Measurements from ENCODE around the gene NAP1L4.

NAP1L4 gene

GRCh38 chr11:3000032-3000961, 8.2 kb upstream of the NAP1L4 start:
- Histone ChIP-seq H3K27me3 (ENCODE audit: control insufficient read depth, insufficient read depth, low read length) (no peaks in the 10 kb centered on the region), H3K4me3 (ENCODE audit: low read depth, low read length) (no peak overlapping the region), H3K9ac (ENCODE audit: low read depth, low read length) (no peak overlapping the region), H3K4me1 (ENCODE audit: control insufficient read depth, insufficient read depth, low read length) (no peaks in the 10 kb centered on the region), H3K9me3 (ENCODE audit: control insufficient read depth, insufficient read depth, low read length) (no peaks in the 10 kb centered on the region), H3K27ac (ENCODE audit: low read depth, low read length) (no peak overlapping the region), H3K36me3 (ENCODE audit: control insufficient read depth, insufficient read depth, low read length) (peaks cover 52% of the 10 kb centered on the region)

DNA sequence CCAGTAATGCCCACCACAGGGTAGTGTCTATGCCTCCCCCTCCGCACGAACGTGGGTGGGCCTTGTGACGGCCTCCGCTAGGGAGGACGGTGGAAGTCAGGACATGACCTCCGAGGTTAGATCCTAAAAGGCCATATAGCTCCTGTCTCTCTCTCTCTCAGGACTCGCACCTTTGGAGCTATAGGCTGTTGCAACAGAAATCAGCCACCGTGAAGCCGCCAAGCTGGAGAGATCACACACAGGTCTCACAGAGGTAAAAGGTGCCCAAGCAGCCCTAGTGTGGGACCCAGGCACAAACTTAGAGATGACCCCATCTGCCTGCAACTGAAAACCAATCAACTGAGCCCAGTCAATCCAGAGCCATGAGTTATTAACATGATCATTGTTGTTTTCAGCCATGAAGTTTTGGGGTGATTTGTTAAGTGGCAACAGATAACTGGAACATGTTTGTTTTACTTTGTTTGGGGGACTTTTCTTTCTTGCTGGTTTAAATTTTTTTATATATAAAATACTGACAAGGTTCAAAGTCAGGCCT, 7.4 kb upstream of the NAP1L4 start:
- Histone ChIP-seq H3K9ac (ENCODE audit: low read depth, low read length) (no peak overlapping the region), H3K27ac (ENCODE audit: low read depth, low read length) (no peak overlapping the region), H3K36me3 (ENCODE audit: control insufficient read depth, insufficient read depth, low read length) (peaks cover 47% of the 10 kb centered on the region), H3K9me3 (ENCODE audit: control insufficient read depth, insufficient read depth, low read length) (no peaks in the 10 kb centered on the region), H3K27me3 (ENCODE audit: control insufficient read depth, insufficient read depth, low read length) (no peaks in the 10 kb centered on the region), H3K4me3 (ENCODE audit: low read depth, low read length) (no peak overlapping the region), H3K4me1 (ENCODE audit: control insufficient read depth, insufficient read depth, low read length) (no peaks in the 10 kb centered on the region)

DNA sequence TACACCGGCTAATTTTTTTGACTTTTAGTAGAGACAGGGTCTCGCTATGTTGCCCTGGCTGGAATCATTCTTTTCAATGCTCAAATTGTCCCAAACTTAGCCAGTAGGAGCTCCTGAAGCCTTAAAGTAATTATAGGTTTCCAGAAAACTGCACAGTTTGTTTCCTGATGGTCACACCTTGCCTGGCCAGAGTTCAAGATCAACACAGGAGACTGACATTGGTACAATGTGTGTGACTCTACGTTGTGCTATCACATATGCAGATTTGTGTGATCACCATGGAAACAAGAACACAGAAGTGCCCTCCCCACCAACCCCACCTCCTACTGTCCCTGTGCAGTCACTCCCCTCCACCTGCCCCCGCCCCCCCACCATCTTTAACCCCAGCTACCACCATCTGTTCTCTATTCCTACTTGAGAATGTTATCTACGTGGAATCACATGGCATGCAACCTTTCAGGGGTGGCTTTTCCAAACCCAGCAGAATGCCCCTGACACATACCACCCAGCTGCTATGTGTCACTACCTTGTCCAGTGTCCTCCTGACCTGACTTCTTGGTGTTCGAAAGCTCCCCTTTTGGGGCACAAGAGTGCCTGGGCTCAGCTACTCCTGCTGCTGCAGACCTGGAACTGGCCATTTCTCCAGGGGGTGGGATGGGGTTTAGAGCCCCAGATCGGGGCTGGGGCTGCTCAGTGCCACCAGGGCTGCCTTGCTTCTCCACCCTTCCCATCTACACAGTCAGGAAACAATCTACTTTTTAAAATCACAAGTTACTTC, 6.1 kb upstream of the NAP1L4 start:
- Histone ChIP-seq H3K9me3 (ENCODE audit: control insufficient read depth, insufficient read depth, low read length) (no peaks in the 10 kb centered on the region), H3K36me3 (ENCODE audit: control insufficient read depth, insufficient read depth, low read length) (peaks cover 35% of the 10 kb centered on the region), H3K4me1 (ENCODE audit: control insufficient read depth, insufficient read depth, low read length) (no peaks in the 10 kb centered on the region), H3K9ac (ENCODE audit: low read depth, low read length) (no peak overlapping the region), H3K27ac (ENCODE audit: low read depth, low read length) (no peak overlapping the region), H3K4me3 (ENCODE audit: low read depth, low read length) (no peak overlapping the region), H3K27me3 (ENCODE audit: control insufficient read depth, insufficient read depth, low read length) (no peaks in the 10 kb centered on the region)

DNA sequence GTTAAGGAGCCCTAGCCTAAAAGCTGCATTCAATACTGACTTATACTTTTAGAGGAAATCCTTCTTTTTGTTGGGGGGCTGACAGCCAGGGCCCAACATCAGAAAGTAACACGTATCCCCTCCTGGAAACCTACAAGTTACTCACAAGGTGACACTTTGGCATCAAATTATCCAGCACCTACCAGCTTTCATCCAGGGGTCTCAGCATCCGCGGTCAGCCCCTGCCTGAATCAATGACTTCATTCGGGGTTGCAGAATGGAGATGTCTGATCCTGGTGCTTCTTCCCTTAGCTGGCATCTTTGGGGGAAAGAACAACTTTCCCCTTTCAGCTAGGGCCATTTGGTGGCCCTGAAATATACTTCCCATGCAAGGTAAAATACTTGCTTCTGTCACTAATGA, 5.3 kb upstream of the NAP1L4 start:
- peaks cover 26% of the 10 kb centered on the region for H3K36me3 ChIP-seq (ENCODE audit: control insufficient read depth, insufficient read depth, low read length)
- no peaks in the 10 kb centered on the region for H3K27me3 ChIP-seq (ENCODE audit: control insufficient read depth, insufficient read depth, low read length)
- no peak overlapping the region for H3K9ac ChIP-seq (ENCODE audit: low read depth, low read length)
- no peaks in the 10 kb centered on the region for H3K9me3 ChIP-seq (ENCODE audit: control insufficient read depth, insufficient read depth, low read length)
- H3K4me3 ChIP-seq (ENCODE audit: low read depth, low read length): no peak overlapping the region
- H3K27ac ChIP-seq (ENCODE audit: low read depth, low read length): no peak overlapping the region
- no peaks in the 10 kb centered on the region; the same call in 1 of the 2 replicates for H3K4me1 ChIP-seq (ENCODE audit: control insufficient read depth, insufficient read depth, low read length)

- Histone ChIP-seq H3K9ac (ENCODE audit: low read depth, low read length) (no peak overlapping the region), H3K4me3 (ENCODE audit: low read depth, low read length) (no peak overlapping the region), H3K4me1 (ENCODE audit: control insufficient read depth, insufficient read depth, low read length) (no peaks in the 10 kb centered on the region; the same call in 1 of the 2 replicates), H3K36me3 (ENCODE audit: control insufficient read depth, insufficient read depth, low read length) (peaks cover 22% of the 10 kb centered on the region), H3K27ac (ENCODE audit: low read depth, low read length) (no peak overlapping the region), H3K9me3 (ENCODE audit: control insufficient read depth, insufficient read depth, low read length) (no peaks in the 10 kb centered on the region), H3K27me3 (ENCODE audit: control insufficient read depth, insufficient read depth, low read length) (no peaks in the 10 kb centered on the region)
Measured at GRCh38 chr11:2996976-2997375, 4.8 kb upstream of the NAP1L4 start.

GRCh38 chr11:2995893-2996554, 3.9 kb upstream of the NAP1L4 start:
- no peak overlapping the region for H3K27ac ChIP-seq (ENCODE audit: low read depth, low read length)
- H3K9me3 ChIP-seq (ENCODE audit: control insufficient read depth, insufficient read depth, low read length): no peaks in the 10 kb centered on the region
- no peak overlapping the region for H3K9ac ChIP-seq (ENCODE audit: low read depth, low read length)
- no peaks in the 10 kb centered on the region for H3K27me3 ChIP-seq (ENCODE audit: control insufficient read depth, insufficient read depth, low read length)
- no peak overlapping the region for H3K4me3 ChIP-seq (ENCODE audit: low read depth, low read length)
- peaks cover 12% of the 10 kb centered on the region for H3K36me3 ChIP-seq (ENCODE audit: control insufficient read depth, insufficient read depth, low read length)
- no peaks in the 10 kb centered on the region; the same call in 1 of the 2 replicates for H3K4me1 ChIP-seq (ENCODE audit: control insufficient read depth, insufficient read depth, low read length)

DNA sequence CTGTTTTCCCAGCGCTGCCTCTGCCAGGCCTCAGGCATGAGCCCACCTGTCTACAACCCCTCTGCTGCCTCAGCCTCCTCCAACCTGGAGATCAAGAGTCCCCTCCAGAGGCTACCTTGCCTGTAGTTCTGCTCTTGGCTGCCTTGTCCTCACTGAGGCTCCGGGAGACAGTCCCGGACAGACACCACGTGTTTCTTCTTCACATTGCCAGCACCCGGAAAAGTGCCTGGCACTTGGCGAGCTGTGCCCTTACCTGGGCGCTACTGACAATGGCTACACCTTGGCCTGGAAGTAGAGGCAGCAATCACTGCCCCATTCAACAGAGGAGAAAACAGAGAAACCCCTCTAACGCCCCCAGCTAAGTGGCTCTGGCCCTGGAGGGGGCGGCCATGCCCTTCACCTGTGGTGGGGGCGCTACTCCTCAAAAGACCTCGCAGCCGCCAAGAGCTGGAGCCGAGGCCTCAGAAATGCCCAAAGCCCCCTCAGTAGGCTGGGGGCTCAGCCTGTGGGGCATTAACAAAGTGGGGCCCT, 3.0 kb upstream of the NAP1L4 start:
- no peak overlapping the region for H3K9ac ChIP-seq (ENCODE audit: low read depth, low read length)
- no peak overlapping the region for H3K4me3 ChIP-seq (ENCODE audit: low read depth, low read length)
- H3K27me3 ChIP-seq (ENCODE audit: control insufficient read depth, insufficient read depth, low read length): no peaks in the 10 kb centered on the region
- no peak overlapping the region for H3K27ac ChIP-seq (ENCODE audit: low read depth, low read length)
- H3K36me3 ChIP-seq (ENCODE audit: control insufficient read depth, insufficient read depth, low read length): peaks cover 3% of the 10 kb centered on the region
- H3K4me1 ChIP-seq (ENCODE audit: control insufficient read depth, insufficient read depth, low read length): peaks cover 5% of the 10 kb centered on the region
- no peaks in the 10 kb centered on the region for H3K9me3 ChIP-seq (ENCODE audit: control insufficient read depth, insufficient read depth, low read length)

DNA sequence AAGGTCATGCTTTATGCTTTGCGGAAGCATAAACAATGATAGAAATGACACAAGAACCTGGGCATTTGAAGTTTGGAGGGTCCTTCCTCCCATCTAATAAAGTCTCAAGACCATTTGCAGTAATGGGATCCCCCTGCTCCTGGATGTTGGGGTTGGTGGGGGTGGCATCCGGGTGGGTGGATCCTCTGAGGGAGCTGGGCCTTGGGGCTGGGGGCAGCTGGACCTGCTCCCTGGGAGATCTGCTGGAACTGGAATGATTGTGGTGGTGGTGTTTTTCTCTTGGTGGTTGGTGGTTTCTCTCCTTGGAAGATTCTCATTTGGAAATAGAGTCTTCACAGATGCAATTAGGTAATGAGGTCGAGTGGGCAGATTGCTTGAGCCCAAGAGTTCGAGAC, 2.2 kb upstream of the NAP1L4 start:
- Histone ChIP-seq H3K36me3 (ENCODE audit: control insufficient read depth, insufficient read depth, low read length) (no peaks in the 10 kb centered on the region), H3K9me3 (ENCODE audit: control insufficient read depth, insufficient read depth, low read length) (no peaks in the 10 kb centered on the region), H3K4me1 (ENCODE audit: control insufficient read depth, insufficient read depth, low read length) (peaks cover 12% of the 10 kb centered on the region), H3K27ac (ENCODE audit: low read depth, low read length) (no peak overlapping the region), H3K27me3 (ENCODE audit: control insufficient read depth, insufficient read depth, low read length) (no peaks in the 10 kb centered on the region), H3K4me3 (ENCODE audit: low read depth, low read length) (no peak overlapping the region), H3K9ac (ENCODE audit: low read depth, low read length) (no peak overlapping the region)

GRCh38 chr11:2992997-2993325, 832 bp upstream of the NAP1L4 start:
- H3K36me3 ChIP-seq (ENCODE audit: control insufficient read depth, insufficient read depth, low read length): peaks cover 3% of the 10 kb centered on the region; the same call in 1 of the 2 replicates
- peaks cover 26% of the 10 kb centered on the region for H3K4me1 ChIP-seq (ENCODE audit: control insufficient read depth, insufficient read depth, low read length)
- no peaks in the 10 kb centered on the region for H3K27me3 ChIP-seq (ENCODE audit: control insufficient read depth, insufficient read depth, low read length)
- peak overlapping the region; percentile 98 for H3K4me3 ChIP-seq (ENCODE audit: low read depth, low read length)
- H3K9me3 ChIP-seq (ENCODE audit: control insufficient read depth, insufficient read depth, low read length): no peaks in the 10 kb centered on the region
- H3K9ac ChIP-seq (ENCODE audit: low read depth, low read length): peak overlapping the region; percentile 91
- peak overlapping the region; percentile 90 for H3K27ac ChIP-seq (ENCODE audit: low read depth, low read length)

- peak overlapping the region; percentile 91 for H3K27ac ChIP-seq (ENCODE audit: low read depth, low read length)
Measured at GRCh38 chr11:2991452-2992233, 486 bp downstream of the NAP1L4 start.

More at GRCh38 chr11:2991452-2992233, 486 bp downstream of the NAP1L4 start:
- H3K9ac ChIP-seq (ENCODE audit: low read depth, low read length): peak overlapping the region; percentile 91
- H3K4me3 ChIP-seq (ENCODE audit: low read depth, low read length): peak overlapping the region; percentile 98
- peaks cover 16% of the 10 kb centered on the region for H3K36me3 ChIP-seq (ENCODE audit: control insufficient read depth, insufficient read depth, low read length)
- H3K27me3 ChIP-seq (ENCODE audit: control insufficient read depth, insufficient read depth, low read length): no peaks in the 10 kb centered on the region
- peaks cover 29% of the 10 kb centered on the region for H3K4me1 ChIP-seq (ENCODE audit: control insufficient read depth, insufficient read depth, low read length)
- no peaks in the 10 kb centered on the region for H3K9me3 ChIP-seq (ENCODE audit: control insufficient read depth, insufficient read depth, low read length)

All from HUES48 (cell line).